ENCODE results near the gene FAM3C.

DNA sequence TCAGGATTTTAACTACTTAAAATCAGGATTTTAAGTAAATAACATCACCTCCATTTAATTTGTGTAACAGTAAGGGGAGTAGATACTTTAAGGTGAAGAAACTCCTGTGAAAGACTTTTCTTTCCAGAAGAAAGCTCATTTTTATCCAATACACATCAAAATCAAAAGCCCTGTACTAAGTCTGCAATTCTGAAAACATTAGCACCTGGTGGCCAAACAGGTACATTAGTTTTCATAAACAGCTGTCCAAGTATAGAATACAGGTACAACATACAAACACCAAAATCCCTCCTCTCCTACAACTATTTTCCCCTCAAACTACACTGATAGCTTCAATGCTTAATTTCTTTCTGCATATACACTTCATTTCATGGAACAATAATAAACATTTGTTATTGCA is 22.9 kb downstream of the FAM3C start:
- TF ChIP-seq, protein P1, sequence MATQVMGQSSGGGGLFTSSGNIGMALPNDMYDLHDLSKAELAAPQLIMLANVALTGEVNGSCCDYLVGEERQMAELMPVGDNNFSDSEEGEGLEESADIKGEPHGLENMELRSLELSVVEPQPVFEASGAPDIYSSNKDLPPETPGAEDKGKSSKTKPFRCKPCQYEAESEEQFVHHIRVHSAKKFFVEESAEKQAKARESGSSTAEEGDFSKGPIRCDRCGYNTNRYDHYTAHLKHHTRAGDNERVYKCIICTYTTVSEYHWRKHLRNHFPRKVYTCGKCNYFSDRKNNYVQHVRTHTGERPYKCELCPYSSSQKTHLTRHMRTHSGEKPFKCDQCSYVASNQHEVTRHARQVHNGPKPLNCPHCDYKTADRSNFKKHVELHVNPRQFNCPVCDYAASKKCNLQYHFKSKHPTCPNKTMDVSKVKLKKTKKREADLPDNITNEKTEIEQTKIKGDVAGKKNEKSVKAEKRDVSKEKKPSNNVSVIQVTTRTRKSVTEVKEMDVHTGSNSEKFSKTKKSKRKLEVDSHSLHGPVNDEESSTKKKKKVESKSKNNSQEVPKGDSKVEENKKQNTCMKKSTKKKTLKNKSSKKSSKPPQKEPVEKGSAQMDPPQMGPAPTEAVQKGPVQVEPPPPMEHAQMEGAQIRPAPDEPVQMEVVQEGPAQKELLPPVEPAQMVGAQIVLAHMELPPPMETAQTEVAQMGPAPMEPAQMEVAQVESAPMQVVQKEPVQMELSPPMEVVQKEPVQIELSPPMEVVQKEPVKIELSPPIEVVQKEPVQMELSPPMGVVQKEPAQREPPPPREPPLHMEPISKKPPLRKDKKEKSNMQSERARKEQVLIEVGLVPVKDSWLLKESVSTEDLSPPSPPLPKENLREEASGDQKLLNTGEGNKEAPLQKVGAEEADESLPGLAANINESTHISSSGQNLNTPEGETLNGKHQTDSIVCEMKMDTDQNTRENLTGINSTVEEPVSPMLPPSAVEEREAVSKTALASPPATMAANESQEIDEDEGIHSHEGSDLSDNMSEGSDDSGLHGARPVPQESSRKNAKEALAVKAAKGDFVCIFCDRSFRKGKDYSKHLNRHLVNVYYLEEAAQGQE (IDR thresholded peaks at IDR 0.05; ENCODE audit: borderline replicate concordance): no peak
- TF ChIP-seq EZH2 (IDR thresholded peaks at IDR 0.05; ENCODE audit: borderline replicate concordance, insufficient read depth, low read length, poor library complexity, severe bottlenecking) (no peak), POLR2AphosphoS5 (IDR thresholded peaks at IDR 0.05) (no peak), RAD21 (conservative IDR thresholded peaks at IDR 0.05) (no peak), SMC3 (conservative IDR thresholded peaks at IDR 0.05; ENCODE audit: poor library complexity) (no peak), TAF1 (IDR thresholded peaks at IDR 0.05; ENCODE audit: low read depth) (no peak)
- TF ChIP-seq, protein P2, sequence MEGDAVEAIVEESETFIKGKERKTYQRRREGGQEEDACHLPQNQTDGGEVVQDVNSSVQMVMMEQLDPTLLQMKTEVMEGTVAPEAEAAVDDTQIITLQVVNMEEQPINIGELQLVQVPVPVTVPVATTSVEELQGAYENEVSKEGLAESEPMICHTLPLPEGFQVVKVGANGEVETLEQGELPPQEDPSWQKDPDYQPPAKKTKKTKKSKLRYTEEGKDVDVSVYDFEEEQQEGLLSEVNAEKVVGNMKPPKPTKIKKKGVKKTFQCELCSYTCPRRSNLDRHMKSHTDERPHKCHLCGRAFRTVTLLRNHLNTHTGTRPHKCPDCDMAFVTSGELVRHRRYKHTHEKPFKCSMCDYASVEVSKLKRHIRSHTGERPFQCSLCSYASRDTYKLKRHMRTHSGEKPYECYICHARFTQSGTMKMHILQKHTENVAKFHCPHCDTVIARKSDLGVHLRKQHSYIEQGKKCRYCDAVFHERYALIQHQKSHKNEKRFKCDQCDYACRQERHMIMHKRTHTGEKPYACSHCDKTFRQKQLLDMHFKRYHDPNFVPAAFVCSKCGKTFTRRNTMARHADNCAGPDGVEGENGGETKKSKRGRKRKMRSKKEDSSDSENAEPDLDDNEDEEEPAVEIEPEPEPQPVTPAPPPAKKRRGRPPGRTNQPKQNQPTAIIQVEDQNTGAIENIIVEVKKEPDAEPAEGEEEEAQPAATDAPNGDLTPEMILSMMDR (IDR thresholded peaks at IDR 0.05; ENCODE audit: poor library complexity, severe bottlenecking): no peak
